OCI-LY7 (cell line): ENCODE results near the gene TBC1D4.

Source experiments
- EZH2phosphoT487 ChIP-seq: fragments of 200-600 bp; sonication (generic); IDR thresholded peaks from 2 replicates; pipeline ENCODE4 v1.6.1; 2018; ENCODE audit warnings: low read depth, borderline replicate concordance, mild to moderate bottlenecking, mixed run types, antibody characterized with exemption, low read length, moderate library complexity, mixed read lengths
- TF ChIP-seq, protein P1 (sequence below): fragments of 200-600 bp; sonication (generic); conservative IDR thresholded peaks from 2 replicates; pipeline ENCODE4 v1.5.1; 2014; ENCODE audit warnings: mild to moderate bottlenecking, antibody characterized with exemption, low read length, moderate library complexity, mixed read lengths

DNA sequence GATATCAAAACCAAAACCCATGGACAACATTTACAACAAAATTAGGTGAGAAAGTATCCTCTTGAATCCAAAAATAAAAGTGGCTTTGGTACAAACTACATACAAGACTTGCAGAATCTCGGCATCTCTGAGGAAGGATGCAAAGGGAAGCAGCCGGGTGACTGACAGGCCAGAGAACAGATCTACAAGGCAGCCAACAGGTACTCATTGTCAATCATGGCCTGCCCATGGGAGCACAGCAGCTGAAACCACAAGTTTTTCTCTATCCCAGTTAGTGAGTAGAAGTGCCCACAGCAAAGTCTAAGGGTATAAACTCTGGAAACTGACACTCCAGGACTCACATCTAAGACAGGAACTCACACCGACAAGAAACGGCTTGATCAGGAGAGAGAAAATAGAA, 74.5 kb downstream of the TBC1D4 start:
- TF ChIP-seq, protein P1, sequence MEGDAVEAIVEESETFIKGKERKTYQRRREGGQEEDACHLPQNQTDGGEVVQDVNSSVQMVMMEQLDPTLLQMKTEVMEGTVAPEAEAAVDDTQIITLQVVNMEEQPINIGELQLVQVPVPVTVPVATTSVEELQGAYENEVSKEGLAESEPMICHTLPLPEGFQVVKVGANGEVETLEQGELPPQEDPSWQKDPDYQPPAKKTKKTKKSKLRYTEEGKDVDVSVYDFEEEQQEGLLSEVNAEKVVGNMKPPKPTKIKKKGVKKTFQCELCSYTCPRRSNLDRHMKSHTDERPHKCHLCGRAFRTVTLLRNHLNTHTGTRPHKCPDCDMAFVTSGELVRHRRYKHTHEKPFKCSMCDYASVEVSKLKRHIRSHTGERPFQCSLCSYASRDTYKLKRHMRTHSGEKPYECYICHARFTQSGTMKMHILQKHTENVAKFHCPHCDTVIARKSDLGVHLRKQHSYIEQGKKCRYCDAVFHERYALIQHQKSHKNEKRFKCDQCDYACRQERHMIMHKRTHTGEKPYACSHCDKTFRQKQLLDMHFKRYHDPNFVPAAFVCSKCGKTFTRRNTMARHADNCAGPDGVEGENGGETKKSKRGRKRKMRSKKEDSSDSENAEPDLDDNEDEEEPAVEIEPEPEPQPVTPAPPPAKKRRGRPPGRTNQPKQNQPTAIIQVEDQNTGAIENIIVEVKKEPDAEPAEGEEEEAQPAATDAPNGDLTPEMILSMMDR: no peak
- TF ChIP-seq EZH2phosphoT487: no peak
